SK-N-MC (cell line): ENCODE data around the gene C1orf167.

Experiments used
- EZH2 ChIP-seq: fragments of 200-600 bp; sonication (generic); IDR thresholded peaks from one replicate; pipeline ENCODE4 v1.6.1; 2017; ENCODE audit warnings: antibody characterized with exemption
- FOXP2 ChIP-seq: optimal IDR thresholded peaks from 2 replicates; pipeline ENCODE3; 2011; ENCODE audit warnings: mild to moderate bottlenecking, moderate library complexity; ENCODE audit not compliant: insufficient read depth; ENCODE audit errors: extremely low read length, control extremely low read depth
- POLR2AphosphoS5 ChIP-seq: IDR thresholded peaks from 2 replicates; pipeline ENCODE4 v1.6.1; 2012; ENCODE audit warnings: mild to moderate bottlenecking, low read depth, low read length, borderline replicate concordance

GRCh38 chr1:11740258-11741192 lies 21.5 kb upstream of the C1orf167 start:
- TF ChIP-seq EZH2 (no peak), POLR2AphosphoS5 (no peak), FOXP2 (no peak)
